Measurements from ENCODE around the gene VSNL1. TPM values are rescaled to one million over a fixed set of nuclear protein-coding genes. Genes with fewer than 3 reads are reported as not detected.

VSNL1 gene
- total and polyA plus RNA-seq, 12 donors: 7.2 to 51.1 (median 21.2) TPM

GRCh38 chr2:17547737-17548136 lies 7.2 kb downstream of the VSNL1 start:
- H3K27me3 ChIP-seq: no peaks in the 10 kb centered on the region
- no peak overlapping the region for H3K27ac ChIP-seq
- intact Hi-C loops (cut with DNase I): no loop called here
- H3K4me1 ChIP-seq (replicated peaks in 1 of 2): peaks cover 0 to 5% of the 10 kb centered on the region in 2 donors
- no peak overlapping the region for H3K4me3 ChIP-seq
- no peak for DNase-seq
- WGBS, 4 donors: 65 to 78% (median 74%) methylated on average over 5 of the region's 5 CpGs
- no peak for TF ChIP-seq CTCF (IDR thresholded peaks at IDR 0.05)
- no peak for TF ChIP-seq POLR2A (IDR thresholded peaks at IDR 0.05)
- H3K36me3 ChIP-seq (replicated peaks in 1 of 2): no peaks in the 10 kb centered on the region
- no peaks in the 10 kb centered on the region for H3K9me3 ChIP-seq (replicated peaks in 1 of 3)

GRCh38 chr2:17550907-17551306 lies 10.4 kb downstream of the VSNL1 start:
- WGBS, 4 donors: 85 to 95% (median 86%) methylated on average over 2 of the region's 2 CpGs

GRCh38 chr2:17555150-17555549 lies 14.7 kb downstream of the VSNL1 start:
- H3K27me3 ChIP-seq: no peaks in the 10 kb centered on the region
- H3K27ac ChIP-seq: no peak overlapping the region
- no peaks in the 10 kb centered on the region for H3K4me1 ChIP-seq (replicated peaks in 1 of 2)
- intact Hi-C loops (cut with DNase I): no loop called here
- H3K4me3 ChIP-seq: no peak overlapping the region
- WGBS, 4 donors: 76 to 93% (median 79%) methylated on average over 1 of the region's 1 CpG
- H3K9me3 ChIP-seq (replicated peaks in 1 of 3): no peaks in the 10 kb centered on the region
- DNase-seq: no peak
- no peak for TF ChIP-seq POLR2A (IDR thresholded peaks at IDR 0.05)
- no peak for TF ChIP-seq CTCF (IDR thresholded peaks at IDR 0.05)
- no peaks in the 10 kb centered on the region for H3K36me3 ChIP-seq (replicated peaks in 1 of 2)

More at GRCh38 chr2:17550907-17551306, 10.4 kb downstream of the VSNL1 start:
- Histone ChIP-seq H3K27me3 (no peaks in the 10 kb centered on the region), H3K27ac (no peak overlapping the region), H3K36me3 (replicated peaks in 1 of 2) (no peaks in the 10 kb centered on the region), H3K9me3 (replicated peaks in 1 of 3) (no peaks in the 10 kb centered on the region), H3K4me1 (replicated peaks in 1 of 2) (no peaks in the 10 kb centered on the region), H3K4me3 (no peak overlapping the region)
- intact Hi-C loops (cut with DNase I): no loop called here
- no peak for DNase-seq
- no peak for TF ChIP-seq POLR2A (IDR thresholded peaks at IDR 0.05)
- no peak for TF ChIP-seq CTCF (IDR thresholded peaks at IDR 0.05)

GRCh38 chr2:17557596-17557995 lies 17.1 kb downstream of the VSNL1 start:
- no peaks in the 10 kb centered on the region for H3K4me1 ChIP-seq (replicated peaks in 1 of 2)
- H3K36me3 ChIP-seq (replicated peaks in 1 of 2): no peaks in the 10 kb centered on the region
- no peaks in the 10 kb centered on the region for H3K9me3 ChIP-seq (replicated peaks in 1 of 3)
- no peak overlapping the region for H3K4me3 ChIP-seq
- no peaks in the 10 kb centered on the region for H3K27me3 ChIP-seq
- H3K27ac ChIP-seq: no peak overlapping the region
- no peak for TF ChIP-seq CTCF (IDR thresholded peaks at IDR 0.05)
- no peak for TF ChIP-seq POLR2A (IDR thresholded peaks at IDR 0.05)
- intact Hi-C loops (cut with DNase I): no loop called here
- DNase-seq: no peak
- WGBS, 4 donors: 64 to 75% (median 69%) methylated on average over 5 of the region's 5 CpGs
